ENCODE measurements around the gene TPP1. TPM values are rescaled to one million over a fixed set of nuclear protein-coding genes. Genes with fewer than 3 reads are reported as not detected.
A peak's percentile ranks its signal among the peaks of the same experiment; 100 is the strongest.

The TPP1 gene
- total and polyA plus RNA-seq, 2 of the 13 experiments (the other 11 are each of a cell fraction or from before 2014, with no cell fraction given), result 13.9 to 74.6 TPM

- peak; percentile 79; the same call in 1 of the 2 replicates for TF ChIP-seq ARID4A (CRISPR knock-in tag; IDR thresholded peaks at IDR 0.05; ENCODE audit: borderline replicate concordance)
- no peak for TF ChIP-seq ONECUT2 (CRISPR knock-in tag; IDR thresholded peaks at IDR 0.05)
- peak; percentile 85 for TF ChIP-seq POLR2G (IDR thresholded peaks at IDR 0.05; ENCODE audit: low read depth, low read length)
- no peak for TF ChIP-seq ZBTB2 (CRISPR knock-in tag; IDR thresholded peaks at IDR 0.05; ENCODE audit: low read depth)
- no peak for TF ChIP-seq ZNF354B (CRISPR knock-in tag; IDR thresholded peaks at IDR 0.05)
- TF ChIP-seq ZNF724P (CRISPR knock-in tag; IDR thresholded peaks at IDR 0.05; ENCODE audit: borderline replicate concordance), result no peak
- no peak for TF ChIP-seq RARG (CRISPR knock-in tag; IDR thresholded peaks at IDR 0.05; ENCODE audit: low read depth)
- no peak for TF ChIP-seq ZNF451 (CRISPR knock-in tag; IDR thresholded peaks at IDR 0.05)
- TF ChIP-seq PREB (CRISPR knock-in tag; IDR thresholded peaks at IDR 0.05), result no peak
- TF ChIP-seq RFX3 (CRISPR knock-in tag; IDR thresholded peaks at IDR 0.05), result no peak
- peak in 1 of 2 experiments; percentile 50; a peak in 1 of 4 replicates for TF ChIP-seq EP300 (IDR thresholded peaks at IDR 0.05; ENCODE audit: low read depth in 2 of 2, low read length in 2 of 2)
- TF ChIP-seq EP300 (CRISPR knock-in tag; IDR thresholded peaks at IDR 0.05; ENCODE audit: borderline replicate concordance), result no peak
- TF ChIP-seq IKZF5 (CRISPR knock-in tag; IDR thresholded peaks at IDR 0.05), result peak; percentile 63
- TF ChIP-seq TAF15 (IDR thresholded peaks at IDR 0.05; ENCODE audit: low read depth, low read length, poor library complexity, severe bottlenecking), result no peak
- no peak for TF ChIP-seq HOMEZ (CRISPR knock-in tag; IDR thresholded peaks at IDR 0.05; ENCODE audit: low read depth)
- TF ChIP-seq ZNF30 (CRISPR knock-in tag; IDR thresholded peaks at IDR 0.05), result no peak
- TF ChIP-seq PITX1 (CRISPR knock-in tag; IDR thresholded peaks at IDR 0.05), result no peak
- peak; percentile 100 for TF ChIP-seq TBX3 (IDR thresholded peaks at IDR 0.05; ENCODE audit: borderline replicate concordance)
Observed at GRCh38 chr11:6619004-6619745, at the start of gene TPP1 (continued).

All from HepG2 (cell line).